Common myeloid progenitor, CD34-positive (primary cell): ENCODE results near the gene TEX11.

Source experiments
- CTCF ChIA-PET: fragments of 350-600 bp; sonication (Branson Sonifier 250); formaldehyde crosslinking; loops from one replicate; lab custom pipeline; 2021; ENCODE audit warnings: antibody characterized with exemption; lab: Charles Lee
- POLR2A ChIA-PET: fragments of 350-600 bp; sonication (Branson Sonifier 250); formaldehyde crosslinking; loops from one replicate; lab custom pipeline; 2021; ENCODE audit warnings: antibody characterized with exemption; lab: Charles Lee
- DNase-seq, 3 donors: peaks; one replicate each; pipeline versions ENCODE4 v3.0.0 to v3.0.0-alpha.2; 2013
- H3K27ac ChIP-seq, 2 experiments: 1 replicate in 1 of 2; 2 replicates in 1 of 2; pipeline ENCODE4 v1.7.0; 2013; ENCODE audit warnings: inconsistent platforms in 2 of 2, low read length in 2 of 2, mild to moderate bottlenecking in 2 of 2, low read depth in 1 of 2, moderate library complexity in 1 of 2; ENCODE audit not compliant: severe bottlenecking in 2 of 2, insufficient read depth in 1 of 2, poor library complexity in 1 of 2
- H3K27me3 ChIP-seq, 5 experiments: replicated peaks in 2 of 5; 1 replicate in 3 of 5; 2 replicates in 2 of 5; pipeline versions ENCODE4 v1.6.1 to v1.7.0; 2013; ENCODE audit warnings: low read length in 4 of 5, mild to moderate bottlenecking in 2 of 5, moderate library complexity in 2 of 5, inconsistent platforms in 1 of 5; ENCODE audit not compliant: insufficient read depth in 5 of 5, control insufficient read depth in 4 of 5
- H3K36me3 ChIP-seq, 4 experiments: 1 replicate in 2 of 4; 2 replicates in 2 of 4; pipeline versions ENCODE4 v1.6.1 to v1.7.0; 2013; ENCODE audit warnings: low read length in 3 of 4, control low read depth in 1 of 4, mild to moderate bottlenecking in 1 of 4; ENCODE audit not compliant: control insufficient read depth in 4 of 4, insufficient read depth in 4 of 4
- H3K4me1 ChIP-seq, 4 experiments: 1 replicate in 3 of 4; 2 replicates in 1 of 4; pipeline versions ENCODE4 v1.6.1 to v1.7.1; 2013; ENCODE audit warnings: low read length in 3 of 4, mild to moderate bottlenecking in 3 of 4, control low read depth in 1 of 4, inconsistent platforms in 1 of 4, moderate library complexity in 1 of 4; ENCODE audit not compliant: control insufficient read depth in 4 of 4, insufficient read depth in 4 of 4; ENCODE audit errors: control extremely low read depth in 1 of 4
- H3K4me3 ChIP-seq, 7 experiments: 1 replicate in 4 of 7; 2 replicates in 3 of 7; pipeline versions ENCODE4 v1.5.1 to v1.7.0; 2013; ENCODE audit warnings: mild to moderate bottlenecking in 7 of 7, low read length in 6 of 7, moderate library complexity in 6 of 7, inconsistent platforms in 2 of 7, low read depth in 2 of 7, control low read depth in 1 of 7; ENCODE audit not compliant: insufficient read depth in 4 of 7, control insufficient read depth in 1 of 7; ENCODE audit errors: extremely low read depth in 1 of 7
- H3K9me3 ChIP-seq, 5 experiments: 1 replicate in 4 of 5; 2 replicates in 1 of 5; pipeline versions ENCODE4 v1.6.1 to v1.7.1; 2013; ENCODE audit warnings: low read length in 4 of 5, mild to moderate bottlenecking in 2 of 5, inconsistent platforms in 1 of 5, low read depth in 1 of 5, moderate library complexity in 1 of 5; ENCODE audit not compliant: control insufficient read depth in 4 of 5, insufficient read depth in 2 of 5; ENCODE audit errors: control extremely low read depth in 1 of 5
- WGBS: methylation state at CpG from one replicate; pipeline ENCODE4 v1.1.5; 2013; ENCODE audit not compliant: insufficient coverage; 5-methylcytosine and 5-hydroxymethylcytosine counted together

The TEX11 gene

GRCh38 chrX:70505451-70505841 lies 403.1 kb downstream of the TEX11 start:
- Histone ChIP-seq H3K27me3 (no peaks in the 10 kb centered on the region), H3K36me3 (peaks cover 0 to 12% (median 0%) of the 10 kb centered on the region in 4 experiments), H3K9me3 (no peaks in the 10 kb centered on the region), H3K27ac (no peak overlapping the region), H3K4me1 (peaks cover 0 to 6% (median 2%) of the 10 kb centered on the region in 4 experiments), H3K4me3 (no peak overlapping the region)
- CTCF ChIA-PET = no interaction called here
- 61% methylated on average over 4 of the region's 4 CpGs for WGBS
- POLR2A ChIA-PET = no interaction called here
- DNase-seq = no peak

- Histone ChIP-seq H3K4me3 (no peak overlapping the region), H3K4me1 (peaks cover 0 to 6% (median 2%) of the 10 kb centered on the region in 4 experiments), H3K27me3 (no peaks in the 10 kb centered on the region), H3K27ac (no peak overlapping the region), H3K9me3 (no peaks in the 10 kb centered on the region), H3K36me3 (peaks cover 0 to 13% (median 0%) of the 10 kb centered on the region in 4 experiments)
- 83% methylated on average over 6 of the region's 6 CpGs for WGBS
- ChIA-PET CTCF (no interaction called here), POLR2A (no interaction called here)
- DNase-seq = no peak
These were observed 403.6 kb downstream of the TEX11 start for GRCh38 chrX:70504772-70505450.

GRCh38 chrX:70500826-70501225 lies 407.7 kb downstream of the TEX11 start:
- Histone ChIP-seq H3K9me3 (no peaks in the 10 kb centered on the region), H3K27me3 (no peaks in the 10 kb centered on the region), H3K36me3 (peaks cover 0 to 31% (median 0%) of the 10 kb centered on the region in 4 experiments), H3K4me3 (no peak overlapping the region), H3K27ac (no peak overlapping the region), H3K4me1 (no peaks in the 10 kb centered on the region)
- ChIA-PET CTCF (no interaction called here), POLR2A (no interaction called here)
- no peak for DNase-seq
- WGBS = 87% methylated on average over 3 of the region's 4 CpGs

GRCh38 chrX:70498129-70498528 lies 410.4 kb downstream of the TEX11 start:
- Histone ChIP-seq H3K27me3 (no peaks in the 10 kb centered on the region), H3K27ac (no peak overlapping the region), H3K4me1 (no peaks in the 10 kb centered on the region), H3K4me3 (no peak overlapping the region), H3K36me3 (peaks cover 0 to 44% (median 0%) of the 10 kb centered on the region in 4 experiments), H3K9me3 (no peaks in the 10 kb centered on the region)
- POLR2A ChIA-PET = no interaction called here
- CTCF ChIA-PET = no interaction called here
- DNase-seq = no peak
- WGBS = 82% methylated on average over 1 of the region's 2 CpGs

- ChIA-PET CTCF (no interaction called here), POLR2A (no interaction called here)
These were observed 411.5 kb downstream of the TEX11 start for GRCh38 chrX:70497026-70497425.

GRCh38 chrX:70496491-70496890 lies 412.0 kb downstream of the TEX11 start:
- H3K9me3 ChIP-seq = no peaks in the 10 kb centered on the region
- ChIA-PET POLR2A (no interaction called here), CTCF (no interaction called here)
- H3K36me3 ChIP-seq = peaks cover 0 to 43% (median 0%) of the 10 kb centered on the region in 4 experiments
- no peak overlapping the region for H3K4me3 ChIP-seq
- no peak overlapping the region for H3K27ac ChIP-seq
- WGBS = 54% methylated on average over 5 of the region's 5 CpGs
- DNase-seq = no peak
- H3K4me1 ChIP-seq = no peaks in the 10 kb centered on the region
- no peaks in the 10 kb centered on the region for H3K27me3 ChIP-seq

More at GRCh38 chrX:70497026-70497425, 411.5 kb downstream of the TEX11 start:
- Histone ChIP-seq H3K4me3 (no peak overlapping the region), H3K27me3 (no peaks in the 10 kb centered on the region), H3K27ac (no peak overlapping the region), H3K4me1 (no peaks in the 10 kb centered on the region), H3K36me3 (peaks cover 0 to 43% (median 0%) of the 10 kb centered on the region in 4 experiments), H3K9me3 (no peaks in the 10 kb centered on the region)
- WGBS = 82% methylated on average over 3 of the region's 3 CpGs
- no peak for DNase-seq

- Histone ChIP-seq H3K36me3 (peaks cover 0 to 35% (median 0%) of the 10 kb centered on the region in 4 experiments), H3K27ac (no peak overlapping the region), H3K9me3 (no peaks in the 10 kb centered on the region), H3K4me1 (no peaks in the 10 kb centered on the region), H3K27me3 (no peaks in the 10 kb centered on the region), H3K4me3 (no peak overlapping the region)
- no peak for DNase-seq
- CTCF ChIA-PET = no interaction called here
- POLR2A ChIA-PET = no interaction called here
- 93% methylated on average over 3 of the region's 4 CpGs for WGBS
These were observed 414.1 kb downstream of the TEX11 start for GRCh38 chrX:70494441-70494840.
